Midbrain (tissue), 1 donor: ENCODE results near the gene CCDC88C.
"Not testable (repeated sequence)": the region's sequence is repeated elsewhere in the genome, so short reads cannot be mapped to it uniquely, and the experiment has no call there.

ENCODE experiments used
- DNase-seq: peaks from one replicate; lab custom pipeline; 2025; lab: John Stamatoyannopoulos, UW

The CCDC88C gene

GRCh38 chr14:91249841-91250616, 167.6 kb downstream of the CCDC88C start:
- peak; percentile 8 for DNase-seq

- DNase-seq: no peak
Measured at GRCh38 chr14:91246051-91246852, 171.4 kb downstream of the CCDC88C start.

- DNase-seq: not testable (repeated sequence)
Measured at GRCh38 chr14:91245616-91246015, 172.0 kb downstream of the CCDC88C start.

- DNase-seq: no peak
Measured at GRCh38 chr14:91245029-91245428, 172.6 kb downstream of the CCDC88C start.

- peak; percentile 55 for DNase-seq
Measured at GRCh38 chr14:91244501-91244901, 173.1 kb downstream of the CCDC88C start, which contains the start of gene GPR68. Gene GPR68, minus strand, starts transcription at chr14:91244704. Its CDS starts 9,654 bp downstream, at chr14:91235050.

- DNase-seq: no peak
Measured at GRCh38 chr14:91243074-91243471, 174.5 kb downstream of the CCDC88C start.

GRCh38 chr14:91242635-91243034, 175.0 kb downstream of the CCDC88C start:
- DNase-seq: no peak

GRCh38 chr14:91241863-91242262, 175.8 kb downstream of the CCDC88C start:
- DNase-seq: peak; percentile 4

GRCh38 chr14:91238661-91239060, 179.0 kb downstream of the CCDC88C start:
- DNase-seq: no peak

- DNase-seq: no peak
Measured at GRCh38 chr14:91238085-91238484, 179.5 kb downstream of the CCDC88C start.

- DNase-seq: no peak
Measured at GRCh38 chr14:91237219-91237618, 180.4 kb downstream of the CCDC88C start.

- no peak for DNase-seq
Measured at GRCh38 chr14:91235841-91236240, 181.8 kb downstream of the CCDC88C start.

GRCh38 chr14:91234791-91235114, 182.9 kb downstream of the CCDC88C start:
- no peak for DNase-seq

GRCh38 chr14:91233936-91234790, 183.5 kb downstream of the CCDC88C start:
- no peak for DNase-seq

- DNase-seq: no peak
Measured at GRCh38 chr14:91232603-91233002, 185.0 kb downstream of the CCDC88C start.

- DNase-seq: no peak
Measured at GRCh38 chr14:91232052-91232451, 185.6 kb downstream of the CCDC88C start.

GRCh38 chr14:91231446-91231845, 186.2 kb downstream of the CCDC88C start:
- DNase-seq: no peak

- DNase-seq: no peak
Measured at GRCh38 chr14:91230397-91231035, 187.1 kb downstream of the CCDC88C start.

GRCh38 chr14:91229743-91230200, 187.8 kb downstream of the CCDC88C start:
- no peak for DNase-seq

- DNase-seq: no peak
Measured at GRCh38 chr14:91229005-91229382, 188.6 kb downstream of the CCDC88C start.

GRCh38 chr14:91228112-91229004, 189.3 kb downstream of the CCDC88C start:
- no peak for DNase-seq
